HEK293T (cell line): Measurements from ENCODE around the gene SLC2A6.

Experiments used
- CTCF ChIA-PET: fragments of 350-600 bp; formaldehyde crosslinking; extraction: SDS; loops from one replicate; lab custom pipeline; 2021; ENCODE audit warnings: antibody characterized with exemption, inconsistent platforms; lab: Yijun Ruan, JAX
- POLR2A ChIA-PET: fragments of 350-600 bp; formaldehyde crosslinking; extraction: SDS; loops from one replicate; lab custom pipeline; 2020; ENCODE audit warnings: antibody characterized with exemption, inconsistent platforms; lab: Yijun Ruan, JAX
- DNase-seq: peaks from one replicate; pipeline ENCODE4 v3.0.0; 2012; ENCODE audit warnings: mixed read lengths; ENCODE audit errors: extremely low spot score
- ARNT ChIP-seq: fragments of 450-650 bp; IDR thresholded peaks from 2 replicates; pipeline ENCODE4 v1.6.1; 2017; ENCODE audit warnings: mild to moderate bottlenecking
- BHLHE40 ChIP-seq: fragments of 450-650 bp; IDR thresholded peaks from 2 replicates; pipeline ENCODE4 v1.6.1; 2016; ENCODE audit warnings: mild to moderate bottlenecking, moderate library complexity, borderline replicate concordance
- CTBP1 ChIP-seq: fragments of 450-650 bp; IDR thresholded peaks from 2 replicates; pipeline ENCODE4 v1.6.1; 2016; ENCODE audit warnings: borderline replicate concordance
- ELF4 ChIP-seq: fragments of 450-650 bp; IDR thresholded peaks from 2 replicates; pipeline ENCODE4 v1.6.1; 2017; ENCODE audit warnings: antibody characterized with exemption
- FOXA1 ChIP-seq: fragments of 450-650 bp; IDR thresholded peaks from 2 replicates; pipeline ENCODE4 v1.6.1; 2016; ENCODE audit warnings: mild to moderate bottlenecking
- FOXK2 ChIP-seq: fragments of 450-650 bp; IDR thresholded peaks from 2 replicates; pipeline ENCODE4 v1.6.1; 2016; ENCODE audit warnings: mild to moderate bottlenecking
- FOXM1 ChIP-seq: fragments of 450-650 bp; IDR thresholded peaks from 2 replicates; pipeline ENCODE4 v1.6.1; 2017; ENCODE audit warnings: mild to moderate bottlenecking, borderline replicate concordance
- HDGF ChIP-seq: fragments of 450-650 bp; IDR thresholded peaks from 2 replicates; pipeline ENCODE4 v1.6.1; 2017; ENCODE audit warnings: antibody characterized with exemption, borderline replicate concordance
- L3MBTL2 ChIP-seq: fragments of 450-650 bp; conservative IDR thresholded peaks from 2 replicates; pipeline ENCODE4 v1.6.1; 2016; ENCODE audit warnings: mild to moderate bottlenecking
- LEF1 ChIP-seq: fragments of 450-650 bp; IDR thresholded peaks from 2 replicates; pipeline ENCODE4 v1.6.1; 2017; ENCODE audit warnings: mild to moderate bottlenecking, borderline replicate concordance
- NFRKB ChIP-seq: fragments of 450-650 bp; IDR thresholded peaks from 2 replicates; pipeline ENCODE4 v1.6.1; 2016; ENCODE audit warnings: mild to moderate bottlenecking, moderate library complexity
- PKNOX1 ChIP-seq: fragments of 450-650 bp; IDR thresholded peaks from 2 replicates; pipeline ENCODE4 v1.6.1; 2016
- SP1 ChIP-seq: fragments of 450-650 bp; IDR thresholded peaks from 2 replicates; pipeline ENCODE4 v1.6.1; 2017
- SUZ12 ChIP-seq: fragments of 450-650 bp; IDR thresholded peaks from 2 replicates; pipeline ENCODE4 v1.6.1; 2016; ENCODE audit warnings: mild to moderate bottlenecking
- TARDBP ChIP-seq: fragments of 450-650 bp; IDR thresholded peaks from 2 replicates; pipeline ENCODE4 v1.6.1; 2016
- ZNF384 ChIP-seq: fragments of 450-650 bp; IDR thresholded peaks from 2 replicates; pipeline ENCODE4 v1.6.1; 2016

Gene SLC2A6

GRCh38 chr9:133478851-133479711 lies at the start of gene SLC2A6:
TSS of gene SLC2A6 (minus strand) at chr9:133479099. CDS start at chr9:133479059, 40 bp downstream.
- POLR2A ChIA-PET: interaction anchor here (0.6 to 1.5 kb wide), 7 partner anchors 14 to 131 kb away, joined by 3 to 6 read pairs (median 3); partner anchors contain the start of genes MED22 and RPL7A
- TF ChIP-seq L3MBTL2: peak; percentile 89
- TF ChIP-seq SP1: no peak
- CTCF ChIA-PET: no interaction called here
- peak; percentile 94 for DNase-seq

GRCh38 chr9:133528001-133528875 lies 49.3 kb upstream of the SLC2A6 start:
- TF ChIP-seq FOXK2 (no peak), NFRKB (no peak), FOXA1 (no peak), L3MBTL2 (no peak), HDGF (no peak), TARDBP (no peak), ZNF384 (no peak), CTBP1 (no peak), FOXM1 (no peak), SUZ12 (no peak)
- POLR2A ChIA-PET: no interaction called here

GRCh38 chr9:133527444-133527920 lies 48.6 kb upstream of the SLC2A6 start:
- DNase-seq: no peak
- TF ChIP-seq FOXM1: no peak
- TF ChIP-seq ARNT: no peak
- TF ChIP-seq PKNOX1: no peak
- TF ChIP-seq ELF4: no peak
- no peak for TF ChIP-seq SUZ12
- TF ChIP-seq TARDBP: no peak
- no peak for TF ChIP-seq L3MBTL2
- ChIA-PET CTCF (interaction anchor here (0.6 kb wide), 1 partner anchor 164 kb away, joined by 3 read pairs; no protein-coding TSS in a partner anchor), POLR2A (no interaction called here)

More at GRCh38 chr9:133528001-133528875, 49.3 kb upstream of the SLC2A6 start:
- no peak for DNase-seq
- CTCF ChIA-PET: interaction anchor here (0.6 kb wide), 1 partner anchor 163 kb away, joined by 3 read pairs; no protein-coding TSS in a partner anchor

- ChIA-PET CTCF (no interaction called here), POLR2A (interaction anchor here (0.6 kb wide), 1 partner anchor 644 kb away, joined by 4 read pairs; no protein-coding TSS in a partner anchor)
- TF ChIP-seq ELF4 (no peak), ZNF384 (no peak), L3MBTL2 (no peak)
- no peak for DNase-seq
These were observed 47.9 kb upstream of the SLC2A6 start for GRCh38 chr9:133526721-133527321.

GRCh38 chr9:133525677-133526076 lies 46.8 kb upstream of the SLC2A6 start:
- CTCF ChIA-PET: no interaction called here
- TF ChIP-seq ELF4 (no peak), LEF1 (no peak), SP1 (no peak), TARDBP (no peak), ZNF384 (no peak), PKNOX1 (no peak), HDGF (no peak), SUZ12 (no peak), FOXA1 (no peak), NFRKB (no peak), FOXM1 (no peak), ARNT (no peak), BHLHE40 (no peak), FOXK2 (no peak), L3MBTL2 (no peak), CTBP1 (no peak)
- POLR2A ChIA-PET: no interaction called here
- no peak for DNase-seq

- CTCF ChIA-PET: no interaction called here
- POLR2A ChIA-PET: no interaction called here
These were observed 45.9 kb upstream of the SLC2A6 start, which contains the start of gene MYMK for GRCh38 chr9:133524679-133525228. TSS of gene MYMK (minus strand) at chr9:133524959. CDS start at chr9:133524844, 115 bp downstream.

More at GRCh38 chr9:133524679-133525228, 45.9 kb upstream of the SLC2A6 start, which contains the start of gene MYMK:
- DNase-seq: no peak
- TF ChIP-seq L3MBTL2 (no peak), ARNT (no peak), CTBP1 (no peak), NFRKB (no peak), FOXM1 (no peak), ZNF384 (no peak), BHLHE40 (no peak), FOXK2 (no peak), SP1 (no peak), PKNOX1 (no peak), FOXA1 (no peak), LEF1 (no peak), ELF4 (no peak), SUZ12 (no peak), HDGF (no peak), TARDBP (no peak)
